Activated T-helper 2 cell treated with anti-CD3 and anti-CD28 coated beads, Interferon-gamma antibody, Interleukin-2, Interleukin-4, amounts not matched to agents 10 μg/mL and 5 μg/mL and 100 μg/mL, durations not matched to agents 14 hours and 24 hours and 36 hours (primary cell): ENCODE data around the gene SGCG. TPM values are rescaled to one million over a fixed set of nuclear protein-coding genes. Genes with fewer than 3 reads are reported as not detected.
"Not testable (repeated sequence)": the region's sequence is repeated elsewhere in the genome, so short reads cannot be mapped to it uniquely, and the experiment has no call there.

Experiments
- DNase-seq: peaks from one replicate; pipeline ENCODE4 v3.0.0; 2021; ENCODE audit warnings: low spot score
- H3K27ac Mint-ChIP-seq: one replicate; pipeline ENCODE4 v1.8.0; 2021; ENCODE audit warnings: mixed read lengths
- H3K27me3 Mint-ChIP-seq: one replicate; pipeline ENCODE4 v1.8.0; 2021; ENCODE audit warnings: low read depth, mixed read lengths
- H3K36me3 Mint-ChIP-seq: one replicate; pipeline ENCODE4 v1.8.0; 2021; ENCODE audit warnings: low read depth, mixed read lengths
- H3K4me1 Mint-ChIP-seq: one replicate; pipeline ENCODE4 v1.8.0; 2021; ENCODE audit warnings: low read depth, mixed read lengths
- H3K4me3 Mint-ChIP-seq: one replicate; pipeline ENCODE4 v1.8.0; 2021; ENCODE audit warnings: low read depth, mild to moderate bottlenecking, moderate library complexity, mixed read lengths
- H3K9me3 Mint-ChIP-seq: one replicate; pipeline ENCODE4 v1.8.0; 2021; ENCODE audit warnings: mixed read lengths
- intact Hi-C: fragments of 100-400 bp; cut with micrococcal nuclease; formaldehyde crosslinking; loops from one replicate; pipeline ENCODE4 v1.15.1; 2023
- total RNA-seq: library from RNA; stranded (reverse); gene quantifications from 2 replicates; pipeline ENCODE4 v1.2.3, GENCODE V29; 2022

The SGCG gene
- total RNA-seq, 1 donor from 2014 or later, result not detected

DNA sequence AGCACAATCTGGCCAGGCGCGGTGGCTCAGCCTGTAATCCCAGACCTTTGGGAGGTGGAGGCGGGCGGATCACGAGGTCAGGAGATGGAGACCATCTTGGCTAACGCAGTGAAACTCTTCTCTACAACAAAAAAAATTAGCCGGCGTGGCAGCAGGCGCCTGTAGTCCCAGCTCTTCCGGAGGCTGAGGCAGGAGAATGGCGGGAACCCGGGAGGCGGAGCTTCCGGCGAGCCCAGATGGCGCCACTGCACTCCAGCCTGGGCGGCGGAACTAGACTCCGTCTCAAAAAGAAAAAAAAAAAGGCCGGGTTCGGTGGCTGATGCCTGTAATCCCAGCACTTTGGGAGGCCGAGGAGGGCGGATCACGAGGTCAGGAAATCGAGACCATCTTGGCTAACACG lies 67.6 kb downstream of the SGCG start:
- intact Hi-C loops, H3K36me3 Mint-ChIP-seq, DNase-seq, H3K4me1 Mint-ChIP-seq, H3K27ac Mint-ChIP-seq, H3K9me3 Mint-ChIP-seq, H3K4me3 Mint-ChIP-seq, H3K27me3 Mint-ChIP-seq: not testable (repeated sequence)

GRCh38 chr13:23254506-23254905 lies 73.7 kb downstream of the SGCG start:
- Mint-ChIP-seq H3K9me3 (peaks cover 3% of the 10 kb centered on the region), H3K4me3 (no peak overlapping the region), H3K4me1 (no peaks in the 10 kb centered on the region), H3K36me3 (no peaks in the 10 kb centered on the region), H3K27me3 (peaks cover 1% of the 10 kb centered on the region), H3K27ac (no peak overlapping the region)
- intact Hi-C loops, result no loop called here
- no peak for DNase-seq

DNA sequence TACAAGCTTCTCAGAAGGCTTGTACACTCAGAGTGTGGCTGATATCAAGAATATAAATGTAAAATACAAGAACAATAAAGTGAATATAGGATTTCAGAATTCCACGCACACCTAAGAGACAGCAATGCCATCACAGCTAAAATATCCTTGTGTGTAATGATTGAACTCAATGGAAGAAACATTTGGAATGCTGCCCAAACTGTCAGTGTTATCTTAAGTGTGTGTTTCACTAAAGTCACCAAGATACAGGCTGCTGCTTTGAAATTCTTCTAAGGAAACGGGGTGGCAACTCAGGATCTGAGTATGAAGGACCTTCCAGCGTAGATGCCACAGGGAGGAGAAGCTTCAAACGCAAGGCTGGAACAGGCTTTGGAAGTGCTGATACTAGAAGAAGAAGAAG lies 86.8 kb downstream of the SGCG start:
- H3K9me3 Mint-ChIP-seq, result no peaks in the 10 kb centered on the region
- H3K4me3 Mint-ChIP-seq, result no peak overlapping the region

GRCh38 chr13:23268441-23268840 lies 87.7 kb downstream of the SGCG start:
- no peak for DNase-seq
- no peaks in the 10 kb centered on the region for H3K36me3 Mint-ChIP-seq
- no peak overlapping the region for H3K27ac Mint-ChIP-seq
- H3K4me1 Mint-ChIP-seq, result peaks cover 4% of the 10 kb centered on the region
- no peaks in the 10 kb centered on the region for H3K27me3 Mint-ChIP-seq
- no peak overlapping the region for H3K4me3 Mint-ChIP-seq
- H3K9me3 Mint-ChIP-seq, result no peaks in the 10 kb centered on the region
- intact Hi-C loops, result no loop called here

More for the DNA sequence above, 86.8 kb downstream of the SGCG start:
- H3K36me3 Mint-ChIP-seq, result no peaks in the 10 kb centered on the region
- no peak for DNase-seq
- H3K27me3 Mint-ChIP-seq, result no peaks in the 10 kb centered on the region
- intact Hi-C loops, result no loop called here
- no peak overlapping the region for H3K27ac Mint-ChIP-seq
- peaks cover 4% of the 10 kb centered on the region for H3K4me1 Mint-ChIP-seq

- Mint-ChIP-seq H3K9me3 (no peaks in the 10 kb centered on the region), H3K36me3 (no peaks in the 10 kb centered on the region), H3K4me1 (peaks cover 4% of the 10 kb centered on the region), H3K27me3 (peaks cover 2% of the 10 kb centered on the region), H3K27ac (no peak overlapping the region), H3K4me3 (no peak overlapping the region)
- intact Hi-C loops, result no loop called here
- DNase-seq, result no peak
Observed at GRCh38 chr13:23271331-23271730, 90.6 kb downstream of the SGCG start.

DNA sequence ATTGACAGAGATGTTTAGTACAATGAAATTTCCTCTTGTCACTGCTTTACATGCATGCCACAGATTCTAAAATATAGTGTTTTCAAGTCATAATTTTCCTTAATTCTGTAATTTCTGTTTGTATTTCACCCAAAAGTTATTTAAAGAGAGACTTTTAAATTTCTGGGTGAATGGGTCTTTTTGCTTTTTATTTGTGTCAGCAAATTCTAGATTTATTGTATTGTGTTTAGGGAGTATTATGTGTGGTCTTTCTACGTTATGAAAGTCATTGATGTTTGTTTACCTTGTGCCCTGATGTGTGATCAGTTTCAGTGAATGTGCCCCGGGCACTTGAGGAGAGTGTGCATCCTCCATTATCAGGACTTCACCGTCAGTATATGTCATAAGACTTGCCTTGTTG lies 92.7 kb downstream of the SGCG start:
- H3K27ac Mint-ChIP-seq, result no peak overlapping the region
- no peak overlapping the region for H3K4me3 Mint-ChIP-seq
- peaks cover 2% of the 10 kb centered on the region for H3K27me3 Mint-ChIP-seq
- H3K36me3 Mint-ChIP-seq, result no peaks in the 10 kb centered on the region
- no peak for DNase-seq
- H3K9me3 Mint-ChIP-seq, result no peaks in the 10 kb centered on the region
- peaks cover under 1% of the 10 kb centered on the region for H3K4me1 Mint-ChIP-seq
- intact Hi-C loops, result no loop called here

DNA sequence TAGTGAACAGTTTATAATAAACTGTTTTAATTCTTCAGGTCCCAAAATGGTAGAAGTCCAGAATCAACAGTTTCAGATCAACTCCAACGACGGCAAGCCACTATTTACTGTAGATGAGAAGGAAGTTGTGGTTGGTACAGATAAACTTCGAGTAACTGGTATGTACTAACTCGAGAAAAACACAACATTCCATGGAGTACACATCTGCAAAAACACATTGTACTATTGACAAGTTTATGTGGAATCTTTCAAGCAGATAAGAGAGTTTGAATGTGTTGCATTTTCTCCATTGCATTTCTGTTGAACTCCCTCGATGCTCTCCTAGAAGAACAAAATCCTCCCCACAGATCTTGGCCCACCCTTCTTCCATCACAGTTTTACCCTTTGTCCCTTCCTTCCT lies 98.5 kb downstream of the SGCG start:
- H3K27me3 Mint-ChIP-seq, result peaks cover 2% of the 10 kb centered on the region
- no peak for DNase-seq
- no peaks in the 10 kb centered on the region for H3K9me3 Mint-ChIP-seq
- intact Hi-C loops, result no loop called here
- no peak overlapping the region for H3K4me3 Mint-ChIP-seq
- H3K4me1 Mint-ChIP-seq, result no peaks in the 10 kb centered on the region
- no peaks in the 10 kb centered on the region for H3K36me3 Mint-ChIP-seq
- no peak overlapping the region for H3K27ac Mint-ChIP-seq

GRCh38 chr13:23288564-23288963 lies 107.8 kb downstream of the SGCG start:
- no peak overlapping the region for H3K4me3 Mint-ChIP-seq
- intact Hi-C loops, result no loop called here

GRCh38 chr13:23288995-23289394 lies 108.2 kb downstream of the SGCG start:
- H3K4me1 Mint-ChIP-seq, result no peaks in the 10 kb centered on the region
- H3K9me3 Mint-ChIP-seq, result no peaks in the 10 kb centered on the region
- H3K4me3 Mint-ChIP-seq, result no peak overlapping the region

More at GRCh38 chr13:23288564-23288963, 107.8 kb downstream of the SGCG start:
- Mint-ChIP-seq H3K27me3 (peaks cover 2% of the 10 kb centered on the region), H3K9me3 (no peaks in the 10 kb centered on the region), H3K27ac (no peak overlapping the region), H3K36me3 (no peaks in the 10 kb centered on the region), H3K4me1 (no peaks in the 10 kb centered on the region)
- no peak for DNase-seq

DNA sequence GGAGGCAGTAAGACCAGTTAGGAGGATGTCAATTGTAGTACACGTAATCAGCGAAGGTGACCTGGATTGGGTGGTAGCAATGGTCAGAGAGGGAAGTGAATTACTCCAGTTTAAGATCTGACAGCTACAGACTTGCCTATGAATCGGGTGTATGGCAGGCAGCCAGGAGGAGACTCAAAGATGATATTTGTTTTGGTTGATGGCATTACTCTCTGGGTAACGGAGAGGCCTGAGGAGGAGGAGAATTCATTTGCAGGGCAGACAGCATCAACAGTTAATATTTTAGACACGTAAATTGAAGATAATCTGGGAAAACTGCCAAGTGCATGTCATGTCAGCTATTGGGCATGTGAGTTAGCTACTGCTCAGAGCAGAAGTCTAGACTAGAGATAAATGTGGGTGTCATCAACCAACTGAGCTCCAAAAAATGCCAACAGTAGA lies 109.2 kb downstream of the SGCG start:
- Mint-ChIP-seq H3K36me3 (no peaks in the 10 kb centered on the region), H3K4me1 (no peaks in the 10 kb centered on the region), H3K4me3 (no peak overlapping the region), H3K9me3 (no peaks in the 10 kb centered on the region), H3K27me3 (peaks cover 2% of the 10 kb centered on the region), H3K27ac (no peak overlapping the region)
- DNase-seq, result no peak
- intact Hi-C loops, result no loop called here

More at GRCh38 chr13:23288995-23289394, 108.2 kb downstream of the SGCG start:
- intact Hi-C loops, result no loop called here
- Mint-ChIP-seq H3K27me3 (peaks cover 2% of the 10 kb centered on the region), H3K27ac (no peak overlapping the region), H3K36me3 (no peaks in the 10 kb centered on the region)
- DNase-seq, result no peak

DNA sequence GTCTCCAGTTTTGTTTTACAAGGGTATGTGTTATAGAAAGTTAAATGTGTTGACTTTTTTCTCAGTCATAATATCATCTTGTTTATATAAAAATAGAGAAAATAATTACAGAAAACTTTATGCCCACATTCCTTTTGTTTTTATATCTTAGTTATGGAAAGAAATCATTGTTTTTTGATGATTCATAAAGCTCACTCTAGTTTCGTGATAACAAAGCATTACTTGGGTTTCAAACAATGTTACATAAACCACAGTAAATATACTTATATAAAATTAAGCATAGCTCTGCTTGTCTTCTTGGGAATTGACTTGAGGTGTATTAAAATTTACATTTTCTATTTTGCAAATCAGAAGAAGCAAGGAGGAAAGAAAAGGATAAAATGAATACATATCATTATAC lies 111.8 kb downstream of the SGCG start:
- no peaks in the 10 kb centered on the region for H3K4me1 Mint-ChIP-seq
- H3K4me3 Mint-ChIP-seq, result no peak overlapping the region
- H3K9me3 Mint-ChIP-seq, result no peaks in the 10 kb centered on the region
- H3K27ac Mint-ChIP-seq, result no peak overlapping the region
- intact Hi-C loops, result no loop called here
- no peak for DNase-seq
- peaks cover 4% of the 10 kb centered on the region for H3K27me3 Mint-ChIP-seq
- no peaks in the 10 kb centered on the region for H3K36me3 Mint-ChIP-seq

DNA sequence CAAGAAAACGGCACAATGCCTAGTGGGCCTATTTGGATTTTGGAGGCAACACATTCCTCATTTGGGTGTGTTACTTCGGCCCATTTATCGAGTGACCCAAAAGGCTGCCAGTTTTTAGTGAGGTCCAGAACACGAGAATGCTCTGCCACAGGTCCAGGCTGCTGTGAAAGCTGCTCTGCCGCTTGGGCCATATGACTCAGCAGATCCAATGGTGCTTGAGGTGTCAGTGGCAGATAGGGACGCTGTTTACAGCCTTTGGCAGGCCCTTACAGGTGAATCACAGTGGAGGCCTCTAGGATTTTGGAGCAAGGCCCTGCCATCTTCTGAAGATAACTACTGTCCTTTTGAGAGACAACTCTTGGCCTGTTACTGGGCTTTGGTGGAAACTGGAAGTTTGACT lies 134.1 kb downstream of the SGCG start:
- H3K27ac Mint-ChIP-seq, H3K4me3 Mint-ChIP-seq, intact Hi-C loops, H3K36me3 Mint-ChIP-seq, H3K9me3 Mint-ChIP-seq, DNase-seq: not testable (repeated sequence)
- H3K4me1 Mint-ChIP-seq, result peaks cover 11% of the 10 kb centered on the region
- H3K27me3 Mint-ChIP-seq, result peaks cover 17% of the 10 kb centered on the region

GRCh38 chr13:23319883-23320224 lies 139.1 kb downstream of the SGCG start:
- intact Hi-C loops, result loop anchor here (5.0 kb wide), 1 partner anchor 57 kb away; no protein-coding TSS in a partner anchor
- H3K27ac Mint-ChIP-seq, result no peak overlapping the region
- H3K4me1 Mint-ChIP-seq, result peaks cover 42% of the 10 kb centered on the region
- no peaks in the 10 kb centered on the region for H3K36me3 Mint-ChIP-seq
- DNase-seq, result no peak
- no peak overlapping the region for H3K4me3 Mint-ChIP-seq
- no peaks in the 10 kb centered on the region for H3K9me3 Mint-ChIP-seq
- H3K27me3 Mint-ChIP-seq, result peaks cover 7% of the 10 kb centered on the region

- H3K36me3 Mint-ChIP-seq, result no peaks in the 10 kb centered on the region
- H3K4me1 Mint-ChIP-seq, result peaks cover 48% of the 10 kb centered on the region
- H3K9me3 Mint-ChIP-seq, result no peaks in the 10 kb centered on the region
- H3K27ac Mint-ChIP-seq, result no peak overlapping the region
- H3K4me3 Mint-ChIP-seq, result peak overlapping the region; percentile 37
- H3K27me3 Mint-ChIP-seq, result peaks cover 5% of the 10 kb centered on the region
- DNase-seq, result no peak
- intact Hi-C loops, result loop anchor here (5.0 kb wide), 1 partner anchor 56 kb away; no protein-coding TSS in a partner anchor
Observed at GRCh38 chr13:23320926-23321534, 140.3 kb downstream of the SGCG start.
